Ramos (cell line): ENCODE data around the gene SIK2.
"Not testable (repeated sequence)": the region's sequence is repeated elsewhere in the genome, so short reads cannot be mapped to it uniquely, and the experiment has no call there.

Source experiments
- in situ Hi-C: fragments of 300-500 bp; cut with MboI; formaldehyde crosslinking; loops from one replicate; pipeline ENCODE4 v1.14.3; 2022; ENCODE audit warnings: low sequenced_read_pairs; ENCODE audit not compliant: unreplicated experiment

The SIK2 gene

GRCh38 chr11:111691741-111692140, 89.5 kb downstream of the SIK2 start:
- in situ Hi-C loops = no loop called here

DNA sequence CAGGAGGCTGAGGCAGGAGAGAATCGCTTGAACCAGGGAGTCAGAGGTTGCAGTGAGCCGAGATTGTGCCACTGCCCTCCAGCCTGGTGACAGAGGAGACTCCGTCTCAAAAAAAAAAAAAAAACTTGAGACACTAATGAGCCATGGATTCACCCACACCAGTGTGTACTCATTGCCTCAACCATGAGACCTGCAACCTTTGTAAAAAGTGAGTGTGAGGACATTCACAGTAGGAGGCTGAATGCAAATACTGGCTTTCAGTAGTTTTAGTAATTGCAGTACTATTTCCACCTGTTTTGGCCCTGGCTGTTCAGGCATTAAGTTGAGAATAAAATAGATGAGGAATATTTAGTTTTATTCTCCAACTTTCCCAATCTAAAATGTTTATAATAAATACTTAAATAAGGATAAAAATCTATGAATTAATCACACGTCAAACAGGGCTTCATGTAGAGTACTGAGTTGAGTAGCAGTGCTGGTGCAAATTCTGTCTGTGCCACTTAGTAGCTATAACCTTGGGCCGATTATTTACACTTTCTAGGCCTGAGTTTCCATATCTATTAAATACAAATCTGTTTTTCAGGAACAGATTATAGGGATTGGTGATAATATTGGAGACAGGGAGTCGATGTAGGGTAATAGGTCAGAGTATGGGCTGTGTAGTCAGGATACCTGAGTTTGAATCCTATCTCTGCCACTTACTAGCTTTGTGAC, 91.1 kb downstream of the SIK2 start:
- in situ Hi-C loops = no loop called here

GRCh38 chr11:111694851-111695250, 92.6 kb downstream of the SIK2 start:
- in situ Hi-C loops = no loop called here

DNA sequence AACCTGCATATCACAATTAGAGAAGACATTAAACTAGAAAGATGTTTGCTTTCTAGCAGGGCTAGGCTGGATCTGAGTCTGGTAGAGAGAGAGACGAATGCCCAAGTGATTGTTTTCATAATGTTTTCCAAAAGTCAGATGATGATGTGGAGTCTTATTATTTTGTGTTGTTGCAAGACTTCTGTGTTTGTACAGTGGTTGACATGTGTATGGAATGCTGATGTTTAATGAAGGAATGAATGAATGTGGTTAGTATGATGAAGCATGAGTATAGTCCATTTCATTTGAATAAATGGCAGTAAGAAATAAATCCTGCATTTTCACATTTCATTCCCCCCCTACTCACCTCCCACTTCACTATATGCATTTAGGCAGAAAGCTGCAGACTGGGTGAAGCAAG, 94.3 kb downstream of the SIK2 start:
- in situ Hi-C loops = no loop called here

DNA sequence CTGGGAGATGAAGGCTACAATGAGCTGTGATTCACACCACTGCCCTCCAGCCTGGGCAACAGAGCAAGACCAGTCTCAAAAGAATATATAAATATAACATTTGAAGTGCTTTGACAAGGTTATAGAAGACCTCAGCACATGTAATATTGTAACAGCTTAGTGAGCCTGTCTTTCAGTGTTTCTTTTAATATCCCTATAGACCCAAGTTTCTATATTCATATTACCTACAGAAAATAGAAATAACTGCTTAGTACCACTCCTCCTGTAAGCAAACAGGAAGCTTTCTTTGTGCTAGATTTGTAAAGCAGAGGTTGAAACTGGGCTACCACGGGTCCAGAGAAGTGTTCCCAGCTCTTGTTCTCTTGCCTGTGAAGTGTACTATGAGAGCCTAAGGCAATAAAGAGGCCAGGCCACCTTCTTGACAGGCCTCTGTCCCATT, 95.7 kb downstream of the SIK2 start:
- in situ Hi-C loops = no loop called here

DNA sequence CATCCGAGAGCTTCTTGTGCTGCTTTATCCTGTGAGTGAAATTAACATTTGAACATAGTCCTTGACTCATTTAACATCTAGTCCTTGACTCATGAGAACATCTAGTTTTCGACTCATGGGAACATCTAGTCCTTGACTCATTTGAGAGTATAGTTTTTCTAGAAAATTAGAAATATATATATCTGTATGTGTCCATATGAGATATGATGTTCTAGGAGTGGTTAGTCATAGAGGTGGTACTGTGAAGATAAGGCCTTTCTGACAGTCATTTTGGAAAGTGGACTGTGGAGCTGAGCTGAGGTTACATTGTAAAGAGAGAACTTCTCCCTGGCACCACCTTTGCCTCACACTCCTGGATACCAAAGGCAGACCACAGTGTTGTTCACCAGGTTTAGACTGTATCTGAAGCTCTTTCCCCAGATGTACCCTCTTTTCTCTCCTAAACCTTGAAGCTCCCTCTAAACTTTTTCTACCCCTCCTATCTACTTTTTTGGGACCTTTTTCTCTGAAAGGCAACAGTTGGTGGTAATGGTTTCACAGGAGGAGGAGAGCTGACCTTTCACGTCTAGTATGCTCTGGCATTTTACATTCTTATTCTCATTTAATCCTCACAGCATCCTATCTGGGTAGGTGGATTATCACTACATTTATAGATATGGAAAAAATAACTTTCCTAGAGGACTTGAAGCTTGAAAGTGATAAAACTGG, 96.8 kb downstream of the SIK2 start:
- in situ Hi-C loops = no loop called here

GRCh38 chr11:111699579-111700156, 97.4 kb downstream of the SIK2 start:
- in situ Hi-C loops = no loop called here

DNA sequence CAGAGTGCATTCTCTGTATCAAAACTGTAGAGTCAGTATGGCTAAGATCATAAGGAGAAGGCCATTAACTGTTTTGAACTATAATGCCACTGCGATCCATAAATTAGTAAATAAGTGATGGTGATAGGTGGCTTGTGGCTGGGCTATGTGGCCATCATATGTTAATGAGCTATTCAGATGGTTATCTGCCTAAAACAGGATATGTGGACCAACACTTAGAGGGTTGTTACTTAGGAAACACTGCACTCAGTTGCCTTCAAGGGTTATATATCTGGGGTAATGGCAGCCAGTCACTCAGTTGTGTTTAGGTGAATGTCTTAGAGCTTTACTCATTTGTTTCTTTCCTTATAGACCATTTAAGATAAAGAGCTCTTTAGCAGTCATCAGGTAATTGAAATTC, 97.9 kb downstream of the SIK2 start:
- in situ Hi-C loops = no loop called here

GRCh38 chr11:111702623-111703022, 100.4 kb downstream of the SIK2 start:
- in situ Hi-C loops = no loop called here

DNA sequence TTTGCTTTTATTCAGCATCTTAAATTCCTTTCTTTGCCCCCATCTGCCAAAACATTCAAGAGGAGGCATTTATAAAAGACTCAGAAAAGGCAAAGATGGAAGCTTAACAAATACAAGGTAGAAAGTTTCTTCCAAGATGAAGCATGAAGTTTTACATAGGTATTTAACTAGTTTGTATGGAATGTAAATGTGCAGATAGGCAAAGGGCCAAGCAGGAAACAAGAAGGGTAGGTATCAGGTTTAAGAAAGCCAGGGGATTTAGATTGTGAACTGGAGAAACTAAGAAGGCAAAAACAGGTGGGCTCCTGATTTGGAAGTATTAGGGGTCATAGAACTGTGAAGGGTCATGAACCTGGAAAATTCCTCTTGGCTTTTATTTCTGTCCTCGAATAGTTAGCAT, 101.3 kb downstream of the SIK2 start:
- in situ Hi-C loops = no loop called here

GRCh38 chr11:111707039-111707690, 104.9 kb downstream of the SIK2 start:
- in situ Hi-C loops = no loop called here

GRCh38 chr11:111707691-111708067, 105.4 kb downstream of the SIK2 start:
- in situ Hi-C loops = no loop called here

- in situ Hi-C loops = no loop called here
Observed at GRCh38 chr11:111714522-111714921, 112.3 kb downstream of the SIK2 start.

DNA sequence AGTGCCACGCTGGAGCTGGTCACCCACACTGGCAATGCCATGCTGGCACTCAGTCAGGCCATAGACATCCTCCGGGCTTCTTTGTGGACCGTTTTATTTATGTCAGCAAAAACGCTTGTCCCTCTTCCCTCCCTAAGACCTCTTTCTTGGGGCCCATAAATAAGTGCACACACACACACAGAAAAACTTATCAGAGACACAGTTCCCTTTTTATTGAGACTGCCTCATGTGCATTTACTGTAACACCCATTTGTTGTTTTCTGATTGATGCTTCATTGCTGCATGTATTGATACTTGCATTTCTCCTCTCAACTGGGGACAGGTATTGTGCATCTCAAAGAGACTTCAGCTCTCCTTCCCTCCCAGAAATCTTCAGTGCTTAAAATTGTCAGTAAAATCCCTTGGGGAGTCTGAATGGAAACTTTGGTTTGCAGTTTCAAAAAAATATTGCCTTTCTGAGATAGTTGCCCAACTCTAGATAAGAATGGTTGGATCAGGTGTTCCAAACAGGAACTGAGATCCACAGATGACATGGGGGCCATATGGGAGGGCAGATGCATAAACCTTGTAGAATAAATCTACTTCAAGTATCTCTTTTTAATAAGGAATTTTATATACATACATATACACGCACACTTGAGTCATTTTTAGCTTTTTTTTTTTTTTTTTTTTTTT, 113.0 kb downstream of the SIK2 start:
- in situ Hi-C loops = no loop called here

DNA sequence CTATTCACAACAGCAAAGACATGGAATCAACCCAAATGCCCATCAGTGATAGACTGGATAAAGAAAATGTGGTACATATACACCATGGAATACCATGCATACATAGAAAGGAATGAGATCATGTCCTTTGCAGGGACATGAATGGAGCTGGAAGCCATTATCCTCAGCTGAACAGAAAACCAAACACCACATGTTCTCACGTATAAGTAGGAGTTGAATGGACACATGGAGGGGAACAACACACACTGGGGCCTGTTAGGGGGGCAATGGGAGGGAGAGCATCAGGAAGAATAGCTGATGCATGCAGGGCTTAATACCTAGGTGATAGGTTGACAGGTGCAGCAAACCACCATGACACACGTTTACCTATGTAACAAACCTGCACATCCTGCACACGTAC, 115.4 kb downstream of the SIK2 start:
- in situ Hi-C loops = not testable (repeated sequence)

DNA sequence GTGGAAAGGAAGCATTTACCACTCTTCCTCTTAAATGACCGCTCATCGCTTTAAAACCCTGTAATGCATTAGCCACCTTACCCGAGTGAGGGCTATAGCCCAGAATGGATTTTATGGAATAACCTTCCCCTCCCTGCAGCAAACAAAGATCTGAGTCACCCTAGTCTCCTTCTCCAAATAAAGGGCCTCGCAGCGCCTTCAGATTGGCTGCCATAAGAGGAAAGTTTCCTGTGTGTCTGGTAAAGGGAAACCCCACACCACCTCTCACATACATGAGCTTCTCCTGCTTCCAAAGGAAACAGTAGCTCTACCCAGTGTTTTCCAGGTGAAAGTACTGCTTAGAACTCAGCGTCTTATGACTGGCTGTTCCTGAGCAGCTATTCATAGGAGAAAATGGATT, 116.2 kb downstream of the SIK2 start:
- in situ Hi-C loops = no loop called here

DNA sequence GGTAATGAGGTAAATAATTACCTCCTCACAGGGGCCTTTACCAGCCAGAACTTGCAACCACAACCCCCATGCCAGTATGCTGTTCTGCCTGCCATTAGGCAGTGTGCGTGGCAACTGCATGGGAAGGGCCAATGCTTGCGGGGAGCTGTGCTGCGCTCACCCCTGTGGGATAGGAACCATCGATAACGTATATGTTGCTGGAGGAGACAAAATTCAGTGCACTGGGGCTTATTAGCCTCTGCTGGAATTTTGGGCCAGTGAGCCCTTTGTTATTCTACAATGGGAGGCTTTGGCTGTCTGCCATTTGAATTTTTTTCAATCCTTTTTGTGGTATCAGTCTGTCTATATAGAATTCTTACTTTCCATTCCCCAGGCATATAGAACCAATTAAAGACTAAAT, 116.6 kb downstream of the SIK2 start:
- in situ Hi-C loops = no loop called here

DNA sequence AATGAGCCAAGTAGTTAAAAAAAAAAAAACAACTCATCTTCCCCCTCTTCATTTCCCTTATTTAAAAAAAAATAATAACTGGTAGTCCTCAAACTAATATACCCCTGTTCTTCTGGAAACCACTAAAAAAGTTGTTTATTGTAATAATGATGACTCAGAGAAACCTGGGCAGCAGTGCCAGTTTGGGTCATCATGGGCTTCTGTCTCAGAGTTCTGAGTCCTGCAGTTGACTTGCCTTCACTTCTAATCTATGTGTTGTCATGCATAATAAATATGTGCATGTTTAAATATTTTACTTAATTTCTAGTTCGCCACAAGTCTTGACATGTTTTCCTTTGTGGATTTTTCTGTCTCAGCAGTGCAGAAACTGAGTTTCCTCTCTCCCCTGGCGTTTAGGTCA, 117.1 kb downstream of the SIK2 start:
- in situ Hi-C loops = no loop called here

GRCh38 chr11:111720801-111721494, 118.7 kb downstream of the SIK2 start:
- in situ Hi-C loops = no loop called here

- in situ Hi-C loops = no loop called here
Observed at GRCh38 chr11:111722501-111722900, 120.3 kb downstream of the SIK2 start.
